ENCODE data around the gene CEP95. TPM values are rescaled to one million over a fixed set of nuclear protein-coding genes. Genes with fewer than 3 reads are reported as not detected.

The CEP95 gene
- total RNA-seq, 3 donors from 2014 or later, result 35.1 to 38.2 (median 36.7) TPM

GRCh38 chr17:64519601-64520000 is 12.8 kb downstream of the CEP95 start:
- no peaks in the 10 kb centered on the region for H3K9me3 Mint-ChIP-seq
- ATAC-seq (no peak), DNase-seq (no peak)
- H3K4me1 Mint-ChIP-seq (ENCODE audit: low read depth), result peaks cover 15% of the 10 kb centered on the region
- peaks cover 38% of the 10 kb centered on the region for H3K36me3 Mint-ChIP-seq (ENCODE audit: insufficient read depth)
- H3K27me3 Mint-ChIP-seq (ENCODE audit: low read depth), result no peaks in the 10 kb centered on the region
- no peak overlapping the region for H3K4me3 Mint-ChIP-seq

- no peaks in the 10 kb centered on the region for H3K27me3 Mint-ChIP-seq (ENCODE audit: low read depth)
- peaks cover 10% of the 10 kb centered on the region for H3K4me1 Mint-ChIP-seq (ENCODE audit: low read depth)
- no peak overlapping the region for H3K4me3 Mint-ChIP-seq
Measured at GRCh38 chr17:64520359-64520758, 13.6 kb downstream of the CEP95 start.

GRCh38 chr17:64527914-64528313 is 21.1 kb downstream of the CEP95 start:
- H3K4me1 Mint-ChIP-seq (ENCODE audit: low read depth), result no peaks in the 10 kb centered on the region
- peaks cover 63% of the 10 kb centered on the region for H3K36me3 Mint-ChIP-seq (ENCODE audit: insufficient read depth)
- no peaks in the 10 kb centered on the region for H3K9me3 Mint-ChIP-seq
- ATAC-seq (no peak), DNase-seq (no peak)
- H3K27me3 Mint-ChIP-seq (ENCODE audit: low read depth), result no peaks in the 10 kb centered on the region
- H3K4me3 Mint-ChIP-seq, result no peak overlapping the region

More at GRCh38 chr17:64520359-64520758, 13.6 kb downstream of the CEP95 start:
- peaks cover 33% of the 10 kb centered on the region for H3K36me3 Mint-ChIP-seq (ENCODE audit: insufficient read depth)
- ATAC-seq, result no peak
- DNase-seq, result no peak
- H3K9me3 Mint-ChIP-seq, result no peaks in the 10 kb centered on the region

- DNase-seq (no peak), ATAC-seq (no peak)
- Mint-ChIP-seq H3K36me3 (ENCODE audit: insufficient read depth) (peaks cover 66% of the 10 kb centered on the region), H3K4me3 (no peak overlapping the region), H3K9me3 (no peaks in the 10 kb centered on the region), H3K27me3 (ENCODE audit: low read depth) (no peaks in the 10 kb centered on the region), H3K4me1 (ENCODE audit: low read depth) (no peaks in the 10 kb centered on the region)
Measured at GRCh38 chr17:64529221-64529620, 22.4 kb downstream of the CEP95 start.

- Mint-ChIP-seq H3K27me3 (ENCODE audit: low read depth) (no peaks in the 10 kb centered on the region), H3K4me1 (ENCODE audit: low read depth) (no peaks in the 10 kb centered on the region), H3K36me3 (ENCODE audit: insufficient read depth) (peaks cover 66% of the 10 kb centered on the region), H3K4me3 (no peak overlapping the region), H3K9me3 (no peaks in the 10 kb centered on the region)
- no peak for ATAC-seq
- no peak for DNase-seq
Measured at GRCh38 chr17:64531955-64532371, 25.2 kb downstream of the CEP95 start.

- peaks cover 67% of the 10 kb centered on the region for H3K36me3 Mint-ChIP-seq (ENCODE audit: insufficient read depth)
- no peaks in the 10 kb centered on the region for H3K4me1 Mint-ChIP-seq (ENCODE audit: low read depth)
Measured at GRCh38 chr17:64532409-64532808, 25.6 kb downstream of the CEP95 start.

GRCh38 chr17:64533784-64534183 is 27.0 kb downstream of the CEP95 start:
- no peaks in the 10 kb centered on the region for H3K27me3 Mint-ChIP-seq (ENCODE audit: low read depth)
- no peak for ATAC-seq
- no peaks in the 10 kb centered on the region for H3K9me3 Mint-ChIP-seq
- H3K36me3 Mint-ChIP-seq (ENCODE audit: insufficient read depth), result peaks cover 66% of the 10 kb centered on the region
- H3K4me1 Mint-ChIP-seq (ENCODE audit: low read depth), result no peaks in the 10 kb centered on the region
- H3K4me3 Mint-ChIP-seq, result no peak overlapping the region
- no peak for DNase-seq

More at GRCh38 chr17:64532409-64532808, 25.6 kb downstream of the CEP95 start:
- no peaks in the 10 kb centered on the region for H3K27me3 Mint-ChIP-seq (ENCODE audit: low read depth)
- no peak for ATAC-seq
- no peak for DNase-seq
- no peak overlapping the region for H3K4me3 Mint-ChIP-seq
- H3K9me3 Mint-ChIP-seq, result no peaks in the 10 kb centered on the region

- Mint-ChIP-seq H3K36me3 (ENCODE audit: insufficient read depth) (peaks cover 64% of the 10 kb centered on the region), H3K27me3 (ENCODE audit: low read depth) (no peaks in the 10 kb centered on the region), H3K4me1 (ENCODE audit: low read depth) (no peaks in the 10 kb centered on the region), H3K9me3 (no peaks in the 10 kb centered on the region), H3K4me3 (no peak overlapping the region)
- ATAC-seq, result no peak
- DNase-seq, result no peak
Measured at GRCh38 chr17:64534187-64534586, 27.4 kb downstream of the CEP95 start.

GRCh38 chr17:64535357-64535756 is 28.6 kb downstream of the CEP95 start:
- Mint-ChIP-seq H3K4me3 (no peak overlapping the region), H3K27me3 (ENCODE audit: low read depth) (no peaks in the 10 kb centered on the region)

GRCh38 chr17:64536913-64537312 is 30.1 kb downstream of the CEP95 start:
- no peaks in the 10 kb centered on the region for H3K9me3 Mint-ChIP-seq
- DNase-seq, result no peak
- H3K4me3 Mint-ChIP-seq, result no peak overlapping the region
- ATAC-seq, result no peak
- no peaks in the 10 kb centered on the region for H3K4me1 Mint-ChIP-seq (ENCODE audit: low read depth)
- no peaks in the 10 kb centered on the region for H3K27me3 Mint-ChIP-seq (ENCODE audit: low read depth)
- H3K36me3 Mint-ChIP-seq (ENCODE audit: insufficient read depth), result peaks cover 46% of the 10 kb centered on the region

More at GRCh38 chr17:64535357-64535756, 28.6 kb downstream of the CEP95 start:
- ATAC-seq (no peak), DNase-seq (no peak)
- Mint-ChIP-seq H3K36me3 (ENCODE audit: insufficient read depth) (peaks cover 55% of the 10 kb centered on the region), H3K4me1 (ENCODE audit: low read depth) (no peaks in the 10 kb centered on the region), H3K9me3 (no peaks in the 10 kb centered on the region)

- Mint-ChIP-seq H3K4me1 (ENCODE audit: low read depth) (no peaks in the 10 kb centered on the region), H3K27me3 (ENCODE audit: low read depth) (no peaks in the 10 kb centered on the region), H3K4me3 (no peak overlapping the region), H3K9me3 (no peaks in the 10 kb centered on the region), H3K36me3 (ENCODE audit: insufficient read depth) (peaks cover 42% of the 10 kb centered on the region)
- no peak for DNase-seq
- ATAC-seq, result no peak
Measured at GRCh38 chr17:64537488-64537887, 30.7 kb downstream of the CEP95 start.

GRCh38 chr17:64538508-64539130 is 31.8 kb downstream of the CEP95 start:
- DNase-seq (no peak), ATAC-seq (no peak)
- H3K27me3 Mint-ChIP-seq (ENCODE audit: low read depth), result no peaks in the 10 kb centered on the region
- H3K9me3 Mint-ChIP-seq, result no peaks in the 10 kb centered on the region
- no peak overlapping the region for H3K4me3 Mint-ChIP-seq
- H3K36me3 Mint-ChIP-seq (ENCODE audit: insufficient read depth), result peaks cover 39% of the 10 kb centered on the region
- no peaks in the 10 kb centered on the region for H3K4me1 Mint-ChIP-seq (ENCODE audit: low read depth)

- Mint-ChIP-seq H3K36me3 (ENCODE audit: insufficient read depth) (peaks cover 34% of the 10 kb centered on the region), H3K9me3 (no peaks in the 10 kb centered on the region), H3K4me3 (no peak overlapping the region), H3K4me1 (ENCODE audit: low read depth) (no peaks in the 10 kb centered on the region), H3K27me3 (ENCODE audit: low read depth) (no peaks in the 10 kb centered on the region)
- DNase-seq (no peak), ATAC-seq (no peak)
Measured at GRCh38 chr17:64540118-64540776, 33.5 kb downstream of the CEP95 start.

GRCh38 chr17:64544742-64545141 is 38.0 kb downstream of the CEP95 start:
- ATAC-seq (no peak), DNase-seq (no peak)
- Mint-ChIP-seq H3K9me3 (no peaks in the 10 kb centered on the region), H3K27me3 (ENCODE audit: low read depth) (no peaks in the 10 kb centered on the region), H3K36me3 (ENCODE audit: insufficient read depth) (peaks cover 21% of the 10 kb centered on the region), H3K4me3 (no peak overlapping the region), H3K4me1 (ENCODE audit: low read depth) (no peaks in the 10 kb centered on the region)

GRCh38 chr17:64546716-64547115 is 39.9 kb downstream of the CEP95 start:
- Mint-ChIP-seq H3K4me3 (no peak overlapping the region), H3K4me1 (ENCODE audit: low read depth) (no peaks in the 10 kb centered on the region), H3K27me3 (ENCODE audit: low read depth) (no peaks in the 10 kb centered on the region), H3K36me3 (ENCODE audit: insufficient read depth) (peaks cover 24% of the 10 kb centered on the region), H3K9me3 (no peaks in the 10 kb centered on the region)
- ATAC-seq (no peak), DNase-seq (no peak)
